HUES48 (cell line): Measurements from ENCODE around the gene EDEM1.

ENCODE experiments used
- H3K27ac ChIP-seq: one replicate; pipeline ENCODE4 v1.7.0; 2013; ENCODE audit warnings: low read depth, low read length, inconsistent platforms
- H3K27me3 ChIP-seq: 2 replicates; pipeline ENCODE4 v1.6.1; 2013; ENCODE audit warnings: mild to moderate bottlenecking, low read length; ENCODE audit not compliant: control insufficient read depth, insufficient read depth
- H3K36me3 ChIP-seq: 2 replicates; pipeline ENCODE4 v1.6.1; 2013; ENCODE audit warnings: low read length; ENCODE audit not compliant: control insufficient read depth, insufficient read depth
- H3K4me1 ChIP-seq: 2 replicates; pipeline ENCODE4 v1.6.1; 2013; ENCODE audit warnings: mild to moderate bottlenecking, low read length; ENCODE audit not compliant: control insufficient read depth, insufficient read depth
- H3K4me3 ChIP-seq: 2 replicates; pipeline ENCODE4 v1.5.1; 2013; ENCODE audit warnings: mild to moderate bottlenecking, low read depth, low read length
- H3K9ac ChIP-seq: 2 replicates; pipeline ENCODE4 v1.6.1; 2013; ENCODE audit warnings: mild to moderate bottlenecking, low read depth, low read length, moderate library complexity
- H3K9me3 ChIP-seq: 2 replicates; pipeline ENCODE4 v1.6.1; 2013; ENCODE audit warnings: low read length; ENCODE audit not compliant: control insufficient read depth, insufficient read depth

EDEM1 gene

GRCh38 chr3:5219216-5219615, 31.7 kb downstream of the EDEM1 start:
- Histone ChIP-seq H3K27ac (peak overlapping the region; percentile 78), H3K4me3 (no peak overlapping the region), H3K9ac (no peak overlapping the region), H3K9me3 (no peaks in the 10 kb centered on the region), H3K36me3 (peaks cover 31% of the 10 kb centered on the region), H3K27me3 (no peaks in the 10 kb centered on the region), H3K4me1 (peaks cover 30% of the 10 kb centered on the region)

- H3K27me3 ChIP-seq, result no peaks in the 10 kb centered on the region
- H3K4me1 ChIP-seq, result peaks cover 28% of the 10 kb centered on the region
- H3K9ac ChIP-seq, result no peak overlapping the region
- H3K36me3 ChIP-seq, result peaks cover 24% of the 10 kb centered on the region
- H3K4me3 ChIP-seq, result no peak overlapping the region
- H3K9me3 ChIP-seq, result no peaks in the 10 kb centered on the region
- peak overlapping the region; percentile 42 for H3K27ac ChIP-seq
These were observed 32.7 kb downstream of the EDEM1 start for GRCh38 chr3:5220193-5220592.

GRCh38 chr3:5220667-5221431, 33.3 kb downstream of the EDEM1 start:
- H3K27ac ChIP-seq, result no peak overlapping the region
- peaks cover 18% of the 10 kb centered on the region for H3K36me3 ChIP-seq

GRCh38 chr3:5221701-5222100, 34.2 kb downstream of the EDEM1 start:
- Histone ChIP-seq H3K36me3 (peaks cover 9% of the 10 kb centered on the region), H3K9me3 (no peaks in the 10 kb centered on the region), H3K27ac (no peak overlapping the region), H3K4me1 (peaks cover 28% of the 10 kb centered on the region), H3K9ac (no peak overlapping the region), H3K4me3 (no peak overlapping the region), H3K27me3 (no peaks in the 10 kb centered on the region)

More at GRCh38 chr3:5220667-5221431, 33.3 kb downstream of the EDEM1 start:
- peaks cover 28% of the 10 kb centered on the region for H3K4me1 ChIP-seq
- no peak overlapping the region for H3K4me3 ChIP-seq
- no peak overlapping the region for H3K9ac ChIP-seq
- no peaks in the 10 kb centered on the region for H3K9me3 ChIP-seq
- no peaks in the 10 kb centered on the region for H3K27me3 ChIP-seq

GRCh38 chr3:5222283-5223005, 34.9 kb downstream of the EDEM1 start:
- H3K27ac ChIP-seq, result peak overlapping the region; percentile 20

GRCh38 chr3:5226783-5227182, 39.3 kb downstream of the EDEM1 start:
- Histone ChIP-seq H3K27ac (no peak overlapping the region), H3K9ac (no peak overlapping the region), H3K4me1 (0 out of 2 replicates have a peak, but pooled peaks cover 6% of the 10 kb centered on the region), H3K9me3 (no peaks in the 10 kb centered on the region), H3K27me3 (no peaks in the 10 kb centered on the region), H3K4me3 (no peak overlapping the region), H3K36me3 (no peaks in the 10 kb centered on the region)

More at GRCh38 chr3:5222283-5223005, 34.9 kb downstream of the EDEM1 start:
- Histone ChIP-seq H3K9me3 (no peaks in the 10 kb centered on the region), H3K9ac (no peak overlapping the region), H3K27me3 (no peaks in the 10 kb centered on the region), H3K4me3 (no peak overlapping the region), H3K4me1 (peaks cover 28% of the 10 kb centered on the region), H3K36me3 (peaks cover 4% of the 10 kb centered on the region; the same call in 1 of the 2 replicates)

- H3K4me1 ChIP-seq, result 0 out of 2 replicates have a peak, but pooled peaks cover under 1% of the 10 kb centered on the region
- no peaks in the 10 kb centered on the region for H3K27me3 ChIP-seq
- H3K27ac ChIP-seq, result no peak overlapping the region
- H3K36me3 ChIP-seq, result no peaks in the 10 kb centered on the region
- H3K4me3 ChIP-seq, result no peak overlapping the region
- no peak overlapping the region for H3K9ac ChIP-seq
- no peaks in the 10 kb centered on the region for H3K9me3 ChIP-seq
These were observed 40.3 kb downstream of the EDEM1 start for GRCh38 chr3:5227812-5228211.

GRCh38 chr3:5229414-5229813, 41.9 kb downstream of the EDEM1 start:
- Histone ChIP-seq H3K4me3 (no peak overlapping the region), H3K36me3 (no peaks in the 10 kb centered on the region), H3K9me3 (no peaks in the 10 kb centered on the region), H3K4me1 (no peaks in the 10 kb centered on the region), H3K27me3 (no peaks in the 10 kb centered on the region), H3K27ac (no peak overlapping the region), H3K9ac (no peak overlapping the region)

- Histone ChIP-seq H3K27me3 (no peaks in the 10 kb centered on the region), H3K4me1 (no peaks in the 10 kb centered on the region), H3K9ac (no peak overlapping the region), H3K4me3 (no peak overlapping the region), H3K9me3 (no peaks in the 10 kb centered on the region), H3K36me3 (no peaks in the 10 kb centered on the region), H3K27ac (no peak overlapping the region)
These were observed 43.6 kb downstream of the EDEM1 start for GRCh38 chr3:5231074-5231473.

- Histone ChIP-seq H3K27ac (no peak overlapping the region), H3K9me3 (no peaks in the 10 kb centered on the region), H3K27me3 (no peaks in the 10 kb centered on the region), H3K4me1 (no peaks in the 10 kb centered on the region), H3K4me3 (no peak overlapping the region), H3K9ac (no peak overlapping the region), H3K36me3 (no peaks in the 10 kb centered on the region)
These were observed 44.0 kb downstream of the EDEM1 start for GRCh38 chr3:5231487-5231886.

GRCh38 chr3:5232570-5232969, 45.1 kb downstream of the EDEM1 start:
- H3K27ac ChIP-seq, result no peak overlapping the region
- H3K27me3 ChIP-seq, result no peaks in the 10 kb centered on the region
- H3K36me3 ChIP-seq, result no peaks in the 10 kb centered on the region
- no peaks in the 10 kb centered on the region for H3K4me1 ChIP-seq
- H3K9ac ChIP-seq, result no peak overlapping the region
- no peak overlapping the region for H3K4me3 ChIP-seq
- no peaks in the 10 kb centered on the region for H3K9me3 ChIP-seq
